ENCODE data around the gene MAST4. TPM values are rescaled to one million over a fixed set of nuclear protein-coding genes. Genes with fewer than 3 reads are reported as not detected.

MAST4 gene
- total and polyA plus RNA-seq, 2 of the 4 experiments (the other 2 are of a cell fraction), result 4.8 to 6.8 TPM

- H3K4ac ChIP-seq (ENCODE audit: low read depth, low read length), result no peak overlapping the region
- no peaks in the 10 kb centered on the region for H3K9me3 ChIP-seq (ENCODE audit: control insufficient read depth, insufficient read depth, low read length)
- no peak overlapping the region for H3K18ac ChIP-seq (ENCODE audit: low read depth, low read length)
- no peak overlapping the region for H2AK9ac ChIP-seq (replicated peaks; ENCODE audit: low read depth, low read length, poor library complexity)
- H3K56ac ChIP-seq (ENCODE audit: extremely low read depth, insufficient read depth, low read length), result no peak overlapping the region
- dilution Hi-C loops (cut with HindIII; ENCODE audit: low sequenced_read_pairs, unreplicated experiment), result no loop called here
- CTCF ChIA-PET, result no interaction called here
- no peak overlapping the region for H2BK5ac ChIP-seq (ENCODE audit: low read depth, low read length, poor library complexity, severe bottlenecking)
- H3K4me2 ChIP-seq (ENCODE audit: low read depth, low read length), result no peak overlapping the region
- peaks cover 6% of the 10 kb centered on the region for H3K36me3 ChIP-seq (ENCODE audit: control insufficient read depth, insufficient read depth, low read length)
- intact Hi-C loops (cut with micrococcal nuclease), result no loop called here
- in situ Hi-C loops (cut with MboI; ENCODE audit: low sequenced_read_pairs), result no loop called here
- H2AFZ ChIP-seq (replicated peaks; ENCODE audit: low read length, poor library complexity), result no peak overlapping the region
- no peak for TF ChIP-seq ELK1 (IDR thresholded peaks at IDR 0.05; ENCODE audit: borderline replicate concordance, low read depth, low read length)
- TF ChIP-seq MXI1 (IDR thresholded peaks at IDR 0.05; ENCODE audit: borderline replicate concordance, low read depth, low read length), result no peak
- TF ChIP-seq RAD21 (IDR thresholded peaks at IDR 0.05; ENCODE audit: low read length), result no peak
- no peak for TF ChIP-seq USF2 (IDR thresholded peaks at IDR 0.05; ENCODE audit: low read depth, low read length)
- TF ChIP-seq CHD1 (IDR thresholded peaks at IDR 0.05; ENCODE audit: low read depth, low read length), result no peak
- TF ChIP-seq RFX5 (IDR thresholded peaks at IDR 0.05; ENCODE audit: low read depth, low read length), result no peak
- no peak for TF ChIP-seq CEBPB (IDR thresholded peaks at IDR 0.05; ENCODE audit: low read depth, low read length)
- TF ChIP-seq FOS (IDR thresholded peaks at IDR 0.05; ENCODE audit: low read depth, low read length), result no peak
- TF ChIP-seq NFE2L2 (IDR thresholded peaks at IDR 0.05; ENCODE audit: low read depth, low read length), result no peak
- TF ChIP-seq SMC3 (IDR thresholded peaks at IDR 0.05; ENCODE audit: low read depth, low read length), result no peak
- TF ChIP-seq POLR2A (IDR thresholded peaks at IDR 0.05; ENCODE audit: low read depth, low read length), result no peak
- TF ChIP-seq, protein P1, sequence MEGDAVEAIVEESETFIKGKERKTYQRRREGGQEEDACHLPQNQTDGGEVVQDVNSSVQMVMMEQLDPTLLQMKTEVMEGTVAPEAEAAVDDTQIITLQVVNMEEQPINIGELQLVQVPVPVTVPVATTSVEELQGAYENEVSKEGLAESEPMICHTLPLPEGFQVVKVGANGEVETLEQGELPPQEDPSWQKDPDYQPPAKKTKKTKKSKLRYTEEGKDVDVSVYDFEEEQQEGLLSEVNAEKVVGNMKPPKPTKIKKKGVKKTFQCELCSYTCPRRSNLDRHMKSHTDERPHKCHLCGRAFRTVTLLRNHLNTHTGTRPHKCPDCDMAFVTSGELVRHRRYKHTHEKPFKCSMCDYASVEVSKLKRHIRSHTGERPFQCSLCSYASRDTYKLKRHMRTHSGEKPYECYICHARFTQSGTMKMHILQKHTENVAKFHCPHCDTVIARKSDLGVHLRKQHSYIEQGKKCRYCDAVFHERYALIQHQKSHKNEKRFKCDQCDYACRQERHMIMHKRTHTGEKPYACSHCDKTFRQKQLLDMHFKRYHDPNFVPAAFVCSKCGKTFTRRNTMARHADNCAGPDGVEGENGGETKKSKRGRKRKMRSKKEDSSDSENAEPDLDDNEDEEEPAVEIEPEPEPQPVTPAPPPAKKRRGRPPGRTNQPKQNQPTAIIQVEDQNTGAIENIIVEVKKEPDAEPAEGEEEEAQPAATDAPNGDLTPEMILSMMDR (conservative IDR thresholded peaks at IDR 0.05; ENCODE audit: low read depth, low read length), result no peak
- no peak for TF ChIP-seq BHLHE40 (IDR thresholded peaks at IDR 0.05; ENCODE audit: low read depth, low read length)
- no peak for TF ChIP-seq RCOR1 (IDR thresholded peaks at IDR 0.05; ENCODE audit: insufficient replicate concordance, low read length)
- no peak for TF ChIP-seq MAFK (IDR thresholded peaks at IDR 0.05; ENCODE audit: low read depth, low read length)
- 0 out of 2 replicates have a peak, but pooled peaks cover 3% of the 10 kb centered on the region for H3K9me1 ChIP-seq (ENCODE audit: insufficient read depth, low read length)
- DNase-seq (no peak), ATAC-seq (ENCODE audit: low read depth) (no peak)
- no peak overlapping the region for H3K4me3 ChIP-seq (ENCODE audit: insufficient read depth, low read depth, low read length)
- POLR2A ChIA-PET (ENCODE audit: unreplicated experiment), result no interaction called here
- H4K8ac ChIP-seq (ENCODE audit: low read depth in 2 of 2, low read length in 2 of 2), result no peak overlapping the region
- no peak overlapping the region for H3K23ac ChIP-seq (ENCODE audit: low read depth, low read length)
- no peak overlapping the region for H4K91ac ChIP-seq (ENCODE audit: insufficient read depth, low read depth, low read length)
- no peak overlapping the region for H2AK5ac ChIP-seq (ENCODE audit: low read depth, low read length)
- no peak overlapping the region for H2BK15ac ChIP-seq (ENCODE audit: low read depth, low read length)
- H3K9ac ChIP-seq (ENCODE audit: low read depth, low read length), result no peak overlapping the region
- H2BK120ac ChIP-seq (ENCODE audit: low read depth, low read length), result no peak overlapping the region
- H3K79me1 ChIP-seq (ENCODE audit: low read depth in 1 of 2, low read length in 2 of 2), result peaks cover 0 to 3% of the 10 kb centered on the region in 2 experiments; a peak in 1 of 4 replicates
- H3K27ac ChIP-seq (ENCODE audit: insufficient read depth, low read length), result no peak overlapping the region
- no peak overlapping the region for H2BK20ac ChIP-seq (ENCODE audit: low read depth, low read length)
- no peaks in the 10 kb centered on the region for H4K20me1 ChIP-seq (ENCODE audit: insufficient read depth, low read length)
- no peaks in the 10 kb centered on the region for H3K27me3 ChIP-seq (ENCODE audit: control insufficient read depth, insufficient read depth, low read length)
- no TSS peak for BruUV-seq (replicated peaks)
- H3K4me1 ChIP-seq (ENCODE audit: control insufficient read depth, insufficient read depth, low read length), result peaks cover 14% of the 10 kb centered on the region
- no peak overlapping the region for H4K5ac ChIP-seq (ENCODE audit: low read depth, low read length)
- no peak overlapping the region for H3K14ac ChIP-seq (replicated peaks; ENCODE audit: low read depth, low read length)
These were observed 502.5 kb downstream of the MAST4 start for GRCh38 chr5:67098656-67099055.

Data from IMR-90 (cell line).